NB4 (cell line): ENCODE measurements around the gene PCDHGA11.
"Not testable (repeated sequence)": the region's sequence is repeated elsewhere in the genome, so short reads cannot be mapped to it uniquely, and the experiment has no call there.

Experiments
- DNase-seq: peaks from one replicate; pipeline ENCODE4 v3.0.0; 2010; ENCODE audit warnings: low read depth
- H3K4me3 ChIP-seq: one replicate; pipeline ENCODE4 v1.5.1; 2011; ENCODE audit warnings: mild to moderate bottlenecking, low read depth, low read length, moderate library complexity
- MYC ChIP-seq: IDR thresholded peaks from 2 replicates; pipeline ENCODE4 v1.6.1; 2011; ENCODE audit warnings: low read depth, low read length
- POLR2A ChIP-seq: IDR thresholded peaks from 2 replicates; pipeline ENCODE4 v1.6.1; 2011; ENCODE audit warnings: mild to moderate bottlenecking; ENCODE audit not compliant: insufficient read length; ENCODE audit errors: extremely low read depth
- TF ChIP-seq, protein P1 (sequence below): IDR thresholded peaks from one replicate; pipeline ENCODE4 v1.5.1; 2012; ENCODE audit warnings: low read depth, low read length
- TF ChIP-seq, protein P2 (sequence below): IDR thresholded peaks from 2 replicates; pipeline ENCODE4 v1.6.1; 2011; ENCODE audit warnings: low read depth, low read length

PCDHGA11 gene

DNA sequence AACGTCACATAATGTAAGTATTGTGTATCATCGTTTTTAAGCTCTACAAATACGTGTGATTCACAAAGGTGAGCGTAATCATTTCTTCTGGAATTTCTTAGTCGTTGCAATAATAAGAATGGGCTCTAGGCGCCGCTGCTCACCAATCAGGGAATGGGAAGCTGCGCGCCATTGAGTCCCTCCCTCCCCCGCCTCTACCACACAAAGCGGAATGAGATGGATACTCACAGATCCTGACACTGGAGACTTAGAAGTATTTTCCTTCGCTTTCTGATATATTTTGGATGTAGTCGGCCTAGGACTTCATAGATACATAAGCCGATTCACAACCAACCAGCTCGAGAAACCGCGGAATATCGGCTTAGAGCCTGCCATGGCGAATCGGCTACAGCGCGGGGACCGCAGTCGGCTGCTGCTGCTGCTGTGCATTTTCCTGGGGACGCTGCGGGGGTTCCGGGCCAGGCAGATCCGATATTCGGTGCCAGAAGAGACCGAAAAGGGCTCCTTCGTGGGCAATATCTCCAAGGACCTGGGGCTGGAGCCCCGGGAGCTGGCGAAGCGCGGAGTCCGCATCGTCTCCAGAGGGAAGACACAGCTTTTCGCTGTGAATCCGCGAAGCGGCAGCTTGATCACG lies at the start of gene PCDHGA11:
PCDHGA11 (plus strand) TSS at position 197 of the 634 bp plus-strand sequence; CDS start at position 374, 177 bp downstream.
- peak; percentile 72 for DNase-seq

DNA sequence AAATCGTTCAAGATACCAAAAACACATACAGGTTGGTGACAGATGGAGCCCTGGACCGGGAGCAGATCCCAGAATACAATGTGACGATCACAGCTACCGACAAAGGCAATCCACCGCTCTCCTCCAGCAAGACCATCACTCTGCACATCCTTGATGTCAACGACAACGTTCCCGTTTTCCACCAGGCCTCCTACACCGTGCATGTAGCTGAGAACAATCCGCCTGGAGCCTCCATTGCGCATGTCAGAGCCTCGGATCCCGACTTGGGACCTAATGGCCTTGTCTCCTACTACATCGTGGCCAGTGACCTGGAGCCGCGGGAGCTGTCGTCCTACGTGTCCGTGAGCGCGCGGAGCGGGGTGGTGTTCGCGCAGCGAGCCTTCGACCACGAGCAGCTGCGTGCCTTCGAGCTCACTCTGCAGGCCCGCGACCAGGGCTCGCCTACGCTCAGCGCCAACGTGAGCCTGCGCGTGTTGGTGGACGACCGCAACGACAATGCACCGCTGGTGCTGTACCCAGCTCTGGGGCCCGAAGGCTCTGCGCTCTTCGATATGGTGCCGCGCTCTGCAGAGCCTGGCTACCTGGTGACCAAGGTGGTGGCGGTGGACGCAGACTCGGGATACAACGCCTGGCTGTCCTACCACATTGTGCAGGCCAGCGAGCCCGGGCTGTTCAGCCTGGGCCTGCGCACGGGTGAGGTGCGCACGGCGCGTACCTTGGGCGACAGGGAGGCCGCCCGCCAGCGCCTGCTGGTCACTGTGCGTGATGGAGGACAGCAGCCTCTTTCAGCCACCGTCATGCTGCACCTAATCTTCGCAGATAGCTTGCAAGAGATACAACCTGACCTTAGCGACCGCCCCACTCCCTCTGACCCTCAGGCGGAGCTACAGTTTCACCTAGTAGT lies 49.0 kb upstream of the PCDHGA11 start:
- TF ChIP-seq MYC, result no peak
- TF ChIP-seq, protein P1, sequence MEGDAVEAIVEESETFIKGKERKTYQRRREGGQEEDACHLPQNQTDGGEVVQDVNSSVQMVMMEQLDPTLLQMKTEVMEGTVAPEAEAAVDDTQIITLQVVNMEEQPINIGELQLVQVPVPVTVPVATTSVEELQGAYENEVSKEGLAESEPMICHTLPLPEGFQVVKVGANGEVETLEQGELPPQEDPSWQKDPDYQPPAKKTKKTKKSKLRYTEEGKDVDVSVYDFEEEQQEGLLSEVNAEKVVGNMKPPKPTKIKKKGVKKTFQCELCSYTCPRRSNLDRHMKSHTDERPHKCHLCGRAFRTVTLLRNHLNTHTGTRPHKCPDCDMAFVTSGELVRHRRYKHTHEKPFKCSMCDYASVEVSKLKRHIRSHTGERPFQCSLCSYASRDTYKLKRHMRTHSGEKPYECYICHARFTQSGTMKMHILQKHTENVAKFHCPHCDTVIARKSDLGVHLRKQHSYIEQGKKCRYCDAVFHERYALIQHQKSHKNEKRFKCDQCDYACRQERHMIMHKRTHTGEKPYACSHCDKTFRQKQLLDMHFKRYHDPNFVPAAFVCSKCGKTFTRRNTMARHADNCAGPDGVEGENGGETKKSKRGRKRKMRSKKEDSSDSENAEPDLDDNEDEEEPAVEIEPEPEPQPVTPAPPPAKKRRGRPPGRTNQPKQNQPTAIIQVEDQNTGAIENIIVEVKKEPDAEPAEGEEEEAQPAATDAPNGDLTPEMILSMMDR, result no peak
- TF ChIP-seq, protein P2, sequence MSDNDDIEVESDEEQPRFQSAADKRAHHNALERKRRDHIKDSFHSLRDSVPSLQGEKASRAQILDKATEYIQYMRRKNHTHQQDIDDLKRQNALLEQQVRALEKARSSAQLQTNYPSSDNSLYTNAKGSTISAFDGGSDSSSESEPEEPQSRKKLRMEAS, result no peak
- TF ChIP-seq POLR2A, result no peak
- DNase-seq, result no peak
- H3K4me3 ChIP-seq, result no peak overlapping the region

More for the DNA sequence above, at the start of gene PCDHGA11:
- peak within 1 kb of the TSS; percentile 61 for H3K4me3 ChIP-seq
- TF ChIP-seq, protein P1, result peak; percentile 56
- TF ChIP-seq, protein P2, result no peak

DNA sequence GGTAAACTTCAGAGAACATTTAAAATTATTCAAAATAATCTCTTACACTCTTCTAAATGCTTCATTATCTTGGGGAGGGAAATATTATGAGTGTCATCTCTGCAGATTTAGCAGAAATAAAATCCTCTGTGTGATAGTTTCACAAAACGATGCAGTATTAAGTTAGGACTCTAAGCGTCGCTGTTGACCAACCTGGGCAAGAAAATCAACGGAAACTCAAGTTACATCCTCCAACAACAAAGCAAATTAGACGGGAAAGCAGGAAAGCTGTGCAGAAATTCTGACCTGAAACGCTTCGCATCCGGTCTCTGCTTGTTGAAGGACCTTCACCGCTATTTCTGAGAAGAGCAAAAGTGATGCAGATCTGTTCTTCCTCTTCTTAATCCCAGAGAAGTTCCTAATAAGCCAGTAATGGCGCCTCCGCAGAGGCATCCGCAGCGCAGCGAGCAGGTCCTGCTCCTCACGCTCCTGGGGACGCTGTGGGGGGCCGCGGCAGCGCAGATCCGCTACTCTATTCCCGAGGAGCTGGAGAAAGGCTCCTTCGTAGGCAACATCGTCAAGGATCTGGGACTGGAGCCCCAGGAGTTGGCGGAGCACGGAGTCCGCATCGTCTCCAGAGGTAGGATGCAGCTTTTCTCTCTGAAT lies 47.1 kb upstream of the PCDHGA11 start, which contains the start of gene PCDHGA6:
PCDHGA6 (plus strand) TSS at position 219 of the 645 bp plus-strand sequence; CDS start at position 412, 193 bp downstream.
- TF ChIP-seq POLR2A (no peak), MYC (no peak)
- TF ChIP-seq, protein P1, result peak; percentile 15
- TF ChIP-seq, protein P2, result no peak
- no peak within 1 kb of the TSS for H3K4me3 ChIP-seq
- DNase-seq, result peak; percentile 16

DNA sequence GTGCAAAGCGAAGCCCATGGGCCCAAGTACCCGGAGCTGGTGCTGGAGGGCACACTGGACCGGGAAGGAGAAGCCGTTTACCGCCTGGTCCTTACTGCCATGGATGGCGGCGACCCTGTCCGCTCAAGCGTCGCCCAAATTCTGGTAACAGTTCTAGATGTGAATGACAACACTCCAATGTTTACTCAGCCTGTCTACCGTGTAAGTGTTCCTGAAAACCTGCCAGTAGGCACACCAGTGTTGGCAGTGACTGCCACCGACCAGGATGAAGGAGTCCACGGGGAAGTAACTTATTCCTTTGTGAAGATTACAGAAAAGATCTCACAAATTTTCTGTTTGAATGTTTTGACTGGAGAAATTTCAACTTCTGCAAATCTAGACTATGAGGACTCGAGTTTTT lies 46.2 kb upstream of the PCDHGA11 start:
- no peak for DNase-seq
- TF ChIP-seq, protein P1, result no peak
- TF ChIP-seq, protein P2, result no peak
- no peak for TF ChIP-seq MYC
- no peak for TF ChIP-seq POLR2A
- H3K4me3 ChIP-seq, result no peak overlapping the region

DNA sequence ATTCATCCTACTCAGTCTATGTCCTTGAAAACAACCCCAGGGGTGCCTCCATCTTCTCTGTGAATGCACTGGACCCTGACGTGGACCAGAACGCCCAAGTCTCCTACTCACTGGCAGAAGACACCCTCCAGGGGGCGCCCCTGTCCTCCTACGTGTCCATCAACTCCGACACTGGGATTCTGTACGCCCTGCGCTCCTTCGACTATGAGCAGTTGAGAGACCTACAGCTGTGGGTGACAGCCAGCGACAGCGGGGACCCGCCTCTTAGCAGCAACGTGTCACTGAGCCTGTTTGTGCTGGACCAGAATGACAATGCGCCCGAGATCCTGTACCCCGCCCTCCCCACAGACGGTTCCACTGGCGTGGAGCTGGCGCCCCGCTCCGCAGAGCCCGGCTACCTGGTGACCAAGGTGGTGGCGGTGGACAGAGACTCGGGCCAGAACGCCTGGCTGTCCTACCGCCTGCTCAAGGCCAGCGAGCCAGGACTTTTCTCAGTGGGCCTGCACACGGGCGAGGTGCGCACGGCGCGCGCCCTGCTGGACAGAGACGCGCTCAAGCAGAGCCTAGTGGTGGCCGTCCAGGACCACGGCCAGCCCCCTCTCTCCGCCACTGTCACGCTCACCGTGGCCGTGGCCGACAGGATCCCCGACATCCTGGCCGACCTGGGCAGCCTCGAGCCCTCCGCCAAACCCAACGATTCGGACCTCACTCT lies 45.3 kb upstream of the PCDHGA11 start:
- TF ChIP-seq, protein P1, result peak; percentile 1
- not testable (repeated sequence) for H3K4me3 ChIP-seq, DNase-seq
